H1 (cell line): Measurements from ENCODE around the gene SEMA4C. TPM values are rescaled to one million over a fixed set of nuclear protein-coding genes. Genes with fewer than 3 reads are reported as not detected.

Experiments
- CHD7 ChIP-seq: fragments of 300-600 bp; sonication (generic); IDR thresholded peaks from 2 replicates; pipeline ENCODE4 v1.7.1; 2012; ENCODE audit warnings: low read length, moderate library complexity, mild to moderate bottlenecking, inconsistent platforms; ENCODE audit not compliant: insufficient replicate concordance
- CTCF ChIP-seq, 3 experiments: IDR thresholded peaks; 1 replicate in 2 of 3; 2 replicates in 1 of 3; pipeline versions ENCODE4 v1.5.1 to v1.6.1; 2011; ENCODE audit warnings: low read length in 3 of 3, mild to moderate bottlenecking in 3 of 3, inconsistent platforms in 2 of 3, low read depth in 1 of 3, moderate library complexity in 1 of 3; ENCODE audit not compliant: insufficient read depth in 1 of 3; ENCODE audit errors: control extremely low read depth in 1 of 3
- EP300 ChIP-seq, 2 experiments: IDR thresholded peaks; 1 replicate in 1 of 2; 2 replicates in 1 of 2; pipeline ENCODE4 v1.6.1; 2011 to 2012; ENCODE audit warnings: low read depth in 2 of 2, low read length in 2 of 2, mild to moderate bottlenecking in 2 of 2, borderline replicate concordance in 1 of 2, inconsistent platforms in 1 of 2, moderate library complexity in 1 of 2
- JUND ChIP-seq: IDR thresholded peaks from 2 replicates; pipeline ENCODE4 v1.6.1; 2011; ENCODE audit warnings: mild to moderate bottlenecking, improper control_type of control experiment, low read length
- PHF8 ChIP-seq: fragments of 200-600 bp; sonication (generic); conservative IDR thresholded peaks from 2 replicates; pipeline ENCODE4 v1.7.1; 2012; ENCODE audit warnings: low read depth, mild to moderate bottlenecking, inconsistent platforms, low read length, moderate library complexity
- RAD21 ChIP-seq, 2 experiments: IDR thresholded peaks in 1 of 2; conservative IDR thresholded peaks in 1 of 2; 2 replicates each; pipeline ENCODE4 v1.6.1; 2011; ENCODE audit warnings: low read depth in 2 of 2, low read length in 2 of 2, improper control_type of control experiment in 1 of 2, inconsistent platforms in 1 of 2, mild to moderate bottlenecking in 1 of 2, moderate library complexity in 1 of 2
- SIRT6 ChIP-seq: IDR thresholded peaks from one replicate; pipeline ENCODE4 v1.7.1; 2012; ENCODE audit warnings: low read length, inconsistent platforms
- polyA plus RNA-seq, 7 experiments: library from polyadenylated mRNA; depleted of rRNA in 3 of 7; stranded (reverse) in 5 of 7; unstranded in 2 of 7; fragments of >200 nt in 5 of 7; fragments of 200-250 nt in 2 of 7; gene quantifications; 1 replicate in 5 of 7; 2 replicates in 1 of 7; 4 replicates in 1 of 7; pipeline versions ENCODE4 v1.2.1 to v1.2.3, GENCODE V29; 2011 to 2013; ENCODE audit warnings: missing spikeins in 2 of 7, mixed read lengths in 2 of 7
- total RNA-seq: library from RNA; stranded (reverse); fragmentation: NEBNext Ultra II Directional; extraction: Animal tissue kit (Norgen Biotek cat#: 25700); gene quantifications from 2 replicates; pipeline ENCODE4 v1.2.1, GENCODE V29; 2021

The SEMA4C gene
- total and polyA plus RNA-seq, 2 of the 8 experiments (the other 6 are each of a cell fraction or from before 2014, with no cell fraction given), result 47.5 to 67.3 TPM

- TF ChIP-seq CHD7, result no peak
- TF ChIP-seq EP300 (IDR thresholded peaks at IDR 0.05; ENCODE audit: borderline replicate concordance in 1 of 2, low read depth in 2 of 2, low read length in 2 of 2), result no peak
- no peak for TF ChIP-seq RAD21 (IDR thresholded peaks at IDR 0.05 in 1 of 2, conservative IDR thresholded peaks at IDR 0.05 in 1 of 2; ENCODE audit: low read depth in 2 of 2, low read length in 2 of 2)
- TF ChIP-seq CTCF (IDR thresholded peaks at IDR 0.05; ENCODE audit: control extremely low read depth in 1 of 3, insufficient read depth in 1 of 3, low read depth in 1 of 3, low read length in 3 of 3), result no peak
- no peak for TF ChIP-seq JUND
- TF ChIP-seq SIRT6, result no peak
- no peak for TF ChIP-seq PHF8
These were observed 9.1 kb upstream of the SEMA4C start (continued) for GRCh38 chr2:96878796-96879544.
